NK-92 (cell line): ENCODE data around the gene SNX32.

Source experiments
- DNase-seq: peaks from one replicate; lab custom pipeline; 2025; ENCODE audit not compliant: unreplicated experiment; lab: John Stamatoyannopoulos, UW

Gene SNX32

DNA sequence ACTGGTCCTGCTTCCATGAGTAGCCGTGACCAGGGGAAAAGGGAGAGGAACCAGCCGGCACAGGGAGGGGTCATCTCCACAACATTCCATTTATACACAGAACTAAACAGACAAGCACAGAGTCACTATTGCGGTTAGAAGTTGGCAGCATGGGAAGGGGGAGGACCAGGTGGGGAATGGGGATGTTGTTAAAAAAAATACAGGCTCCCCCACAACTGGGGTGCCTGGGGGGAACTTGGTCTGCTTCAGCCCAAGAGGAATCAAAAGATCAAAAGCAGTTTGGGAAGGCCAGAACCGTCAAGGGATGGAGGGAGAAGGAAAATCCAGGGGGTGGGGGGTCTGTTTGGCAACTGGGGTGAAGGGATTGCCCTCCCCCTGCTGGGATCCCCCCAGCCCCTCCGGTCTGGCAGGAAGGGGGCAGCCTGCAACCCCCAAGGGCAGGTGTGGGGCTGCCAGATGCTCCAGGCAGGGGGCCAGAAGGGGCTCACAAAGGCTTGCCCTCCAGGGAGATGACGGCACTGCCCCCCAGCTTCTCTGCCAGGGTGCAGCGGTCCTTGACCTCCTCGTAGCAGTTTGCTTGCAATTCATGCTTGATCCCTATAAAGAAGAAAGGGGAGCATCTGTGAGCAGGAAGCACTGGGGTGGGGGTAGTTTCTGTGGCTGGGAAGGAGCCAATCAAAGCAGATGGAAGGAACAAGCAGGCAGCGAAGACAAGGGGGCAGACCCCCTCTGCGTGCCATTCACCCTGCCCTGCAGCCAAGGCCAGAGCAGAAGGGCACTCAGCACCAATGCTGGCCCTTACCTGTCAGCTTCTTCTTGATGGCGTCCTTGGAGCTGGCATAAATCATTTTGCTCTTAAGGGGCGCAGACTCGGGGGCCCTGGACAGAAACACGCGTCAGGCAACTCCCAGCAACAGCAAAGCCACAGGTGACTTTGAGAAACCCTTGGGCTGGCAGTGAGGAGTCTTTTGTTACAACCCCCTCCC, 21.4 kb downstream of the SNX32 start:
- no peak for DNase-seq

GRCh38 chr11:65855927-65856363, 22.2 kb downstream of the SNX32 start:
- no peak for DNase-seq

- DNase-seq, result no peak
Measured at GRCh38 chr11:65856689-65857499, 23.1 kb downstream of the SNX32 start.

GRCh38 chr11:65857500-65857852, 23.7 kb downstream of the SNX32 start:
- DNase-seq, result no peak

DNA sequence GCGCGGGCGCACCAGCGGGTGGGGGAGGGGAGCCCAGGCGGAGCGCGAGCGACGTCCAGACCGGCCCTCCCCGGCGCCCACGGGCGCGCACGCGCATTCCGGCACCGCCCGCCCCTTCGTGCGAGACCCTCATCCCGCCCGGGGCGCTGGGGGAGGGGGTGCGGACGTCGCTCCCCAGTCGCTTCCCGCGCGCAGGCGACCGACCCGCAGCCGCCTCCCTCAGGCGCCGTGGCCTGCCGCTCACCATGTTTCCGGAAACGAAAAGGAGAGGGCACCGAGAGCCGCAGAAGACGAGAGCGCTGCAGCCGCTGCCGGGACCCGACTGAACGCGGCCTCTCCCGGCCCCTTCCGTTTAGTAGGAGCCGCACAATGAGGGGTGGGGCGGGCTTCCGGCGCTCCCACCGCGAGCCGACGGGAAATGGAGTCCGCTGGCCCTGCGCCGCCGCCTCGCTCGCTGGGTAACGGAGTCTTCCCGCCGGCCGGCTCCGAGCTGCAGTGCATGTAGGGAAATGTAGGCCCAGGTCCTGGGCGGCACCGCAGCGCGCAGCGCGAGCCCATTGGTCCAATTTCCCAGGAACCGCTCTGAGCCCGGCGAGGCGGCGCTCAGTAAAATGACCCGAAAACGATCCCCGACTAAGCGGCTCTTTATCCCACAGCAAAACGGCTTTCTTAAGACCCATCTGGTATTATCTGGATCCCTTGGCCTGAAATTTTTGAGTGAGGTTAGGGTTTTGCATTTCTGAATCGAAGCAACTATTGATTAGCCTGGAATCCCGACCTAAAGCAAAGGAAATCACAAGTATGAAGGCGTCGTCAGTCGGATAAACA, 24.3 kb downstream of the SNX32 start, which contains the start of gene CFL1:
Gene CFL1, minus strand, starts transcription at position 328 of the 828 bp plus-strand sequence. Its CDS starts 81 bp downstream, at position 247.
- peak; percentile 77 for DNase-seq

DNA sequence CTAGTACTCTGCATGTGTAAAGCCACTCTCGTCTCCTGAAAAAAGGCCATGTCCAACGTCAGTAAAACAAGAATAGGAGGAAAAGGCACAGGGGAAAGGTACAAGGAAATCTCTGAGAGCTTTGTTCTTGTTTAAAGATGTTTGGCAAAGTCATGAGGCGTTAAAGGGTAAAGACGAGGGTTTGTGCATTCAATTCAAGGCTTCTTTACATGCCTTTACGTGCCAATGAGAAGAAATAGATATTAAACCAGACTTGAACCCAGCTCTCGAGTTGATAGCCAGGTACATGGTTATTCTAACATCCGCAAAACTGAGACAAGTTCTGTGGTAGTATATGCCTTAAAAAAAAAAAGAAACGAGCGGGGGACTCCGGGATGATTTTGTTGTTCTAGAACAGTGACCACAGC, 24.9 kb downstream of the SNX32 start:
- DNase-seq, result no peak

- peak; percentile 86 for DNase-seq
Measured at GRCh38 chr11:65859095-65859811, 25.5 kb downstream of the SNX32 start.

- DNase-seq, result no peak
Measured at GRCh38 chr11:65859812-65860277, 26.1 kb downstream of the SNX32 start.

DNA sequence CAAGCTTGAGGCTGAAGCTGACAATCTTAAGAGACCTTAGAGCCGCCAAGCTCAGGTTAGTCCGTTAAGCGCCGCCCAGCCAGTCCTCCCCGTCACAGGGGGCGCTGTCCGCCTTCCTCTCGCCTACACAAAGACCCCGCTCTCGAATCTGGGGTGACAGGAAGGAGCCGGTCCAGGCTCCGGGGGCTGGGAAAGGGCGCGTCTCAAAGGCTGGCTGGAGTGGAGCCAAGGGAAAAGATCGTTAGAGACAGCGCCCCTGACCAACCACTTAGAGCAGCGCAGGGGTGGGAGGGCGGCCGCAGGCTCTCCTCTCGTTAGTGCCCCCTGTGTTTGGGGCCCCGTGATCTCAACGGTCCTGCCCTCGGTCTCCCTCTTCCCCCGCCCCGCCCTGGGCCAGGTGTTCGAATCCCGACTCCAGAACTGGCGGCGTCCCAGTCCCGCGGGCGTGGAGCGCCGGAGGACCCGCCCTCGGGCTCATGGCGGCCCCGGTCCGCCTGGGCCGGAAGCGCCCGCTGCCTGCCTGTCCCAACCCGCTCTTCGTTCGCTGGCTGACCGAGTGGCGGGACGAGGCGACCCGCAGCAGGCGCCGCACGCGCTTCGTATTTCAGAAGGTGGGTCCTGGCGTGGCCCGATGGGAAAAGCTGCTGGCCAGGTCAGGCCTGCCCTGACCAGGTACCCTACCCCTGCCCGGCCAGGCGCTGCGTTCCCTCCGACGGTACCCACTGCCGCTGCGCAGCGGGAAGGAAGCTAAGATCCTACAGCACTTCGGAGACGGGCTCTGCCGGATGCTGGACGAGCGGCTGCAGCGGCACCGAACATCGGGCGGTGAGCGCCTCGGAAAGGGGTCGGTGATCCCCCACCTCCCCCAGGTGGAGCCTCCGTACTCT, 26.8 kb downstream of the SNX32 start, which contains the start of gene MUS81:
Gene MUS81, plus strand, starts transcription at position 156 of the 887 bp plus-strand sequence. Its CDS starts 321 bp downstream, at position 477.
- peak; percentile 68 for DNase-seq

- DNase-seq, result no peak
Measured at GRCh38 chr11:65861165-65861505, 27.4 kb downstream of the SNX32 start.

GRCh38 chr11:65861533-65862183, 27.9 kb downstream of the SNX32 start:
- no peak for DNase-seq

GRCh38 chr11:65862191-65862735, 28.5 kb downstream of the SNX32 start:
- DNase-seq, result no peak

DNA sequence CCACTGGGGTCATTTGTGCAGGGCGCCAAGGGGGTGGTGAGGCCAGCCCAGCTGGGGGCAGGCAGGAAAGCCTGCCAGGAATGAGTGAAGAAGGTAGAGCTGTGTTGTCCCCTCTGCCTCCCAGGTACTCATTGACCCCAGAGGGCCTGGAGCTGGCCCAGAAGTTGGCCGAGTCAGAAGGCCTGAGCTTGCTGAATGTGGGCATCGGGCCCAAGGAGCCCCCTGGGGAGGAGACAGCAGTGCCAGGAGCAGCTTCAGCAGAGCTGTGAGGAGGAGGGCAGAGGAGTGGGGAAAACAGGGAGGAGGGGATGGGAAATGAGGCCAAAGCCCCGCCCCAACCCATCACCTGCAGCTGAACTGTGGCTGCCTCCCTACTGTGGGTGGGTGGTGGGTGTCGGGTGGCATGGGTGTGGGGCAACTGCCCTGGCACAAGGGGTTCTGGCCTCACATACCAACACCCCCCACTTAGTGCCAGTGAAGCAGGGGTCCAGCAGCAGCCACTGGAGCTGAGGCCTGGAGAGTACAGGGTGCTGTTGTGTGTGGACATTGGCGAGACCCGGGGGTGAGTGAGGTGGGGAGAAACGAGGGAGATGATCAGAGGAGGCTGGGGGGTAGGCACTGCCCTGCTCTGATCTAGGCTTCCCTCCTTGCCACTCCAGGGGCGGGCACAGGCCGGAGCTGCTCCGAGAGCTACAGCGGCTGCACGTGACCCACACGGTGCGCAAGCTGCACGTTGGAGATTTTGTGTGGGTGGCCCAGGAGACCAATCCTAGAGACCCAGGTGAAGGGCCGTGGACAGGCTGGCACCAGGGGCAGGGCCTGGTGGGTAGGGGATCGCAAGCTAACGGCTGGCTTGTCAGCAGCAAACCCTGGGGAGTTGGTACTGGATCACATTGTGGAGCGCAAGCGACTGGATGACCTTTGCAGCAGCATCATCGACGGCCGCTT, 29.5 kb downstream of the SNX32 start:
- no peak for DNase-seq

GRCh38 chr11:65863889-65864705, 30.3 kb downstream of the SNX32 start:
- no peak for DNase-seq

GRCh38 chr11:65864706-65865471, 31.1 kb downstream of the SNX32 start:
- DNase-seq, result no peak
